ENCODE data around the gene SAXO1.
"Not testable (repeated sequence)": the region's sequence is repeated elsewhere in the genome, so short reads cannot be mapped to it uniquely, and the experiment has no call there.

The SAXO1 gene, protein sequence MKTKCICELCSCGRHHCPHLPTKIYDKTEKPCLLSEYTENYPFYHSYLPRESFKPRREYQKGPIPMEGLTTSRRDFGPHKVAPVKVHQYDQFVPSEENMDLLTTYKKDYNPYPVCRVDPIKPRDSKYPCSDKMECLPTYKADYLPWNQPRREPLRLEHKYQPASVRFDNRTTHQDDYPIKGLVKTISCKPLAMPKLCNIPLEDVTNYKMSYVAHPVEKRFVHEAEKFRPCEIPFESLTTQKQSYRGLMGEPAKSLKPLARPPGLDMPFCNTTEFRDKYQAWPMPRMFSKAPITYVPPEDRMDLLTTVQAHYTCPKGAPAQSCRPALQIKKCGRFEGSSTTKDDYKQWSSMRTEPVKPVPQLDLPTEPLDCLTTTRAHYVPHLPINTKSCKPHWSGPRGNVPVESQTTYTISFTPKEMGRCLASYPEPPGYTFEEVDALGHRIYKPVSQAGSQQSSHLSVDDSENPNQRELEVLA

DNA sequence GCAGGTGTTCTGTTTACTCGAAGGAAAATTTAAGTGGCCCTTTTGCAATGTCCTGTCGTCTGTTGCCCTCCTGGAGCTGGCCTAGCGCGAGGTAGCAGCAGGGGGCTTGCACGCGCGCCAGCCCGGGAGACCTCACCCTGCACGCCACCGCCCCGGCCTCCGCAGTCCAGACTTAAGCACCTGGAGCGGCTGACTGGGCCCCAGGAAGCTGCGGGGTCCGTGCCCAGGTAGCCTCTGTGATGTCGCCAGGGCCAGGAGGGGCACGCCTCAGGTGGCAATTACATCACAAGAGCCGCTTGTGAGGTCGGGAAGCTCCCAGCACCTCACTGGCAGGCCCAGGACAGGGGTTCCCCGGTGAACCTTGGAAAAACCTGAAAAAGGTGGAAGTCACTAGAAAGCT is at the start of gene SAXO1:
Gene SAXO1, minus strand, starts transcription at position 195 of the 400 bp plus-strand sequence. CDS start 301 bp downstream, outside the sequence.
- DNase-seq (ENCODE audit: low read depth): no peak

DNA sequence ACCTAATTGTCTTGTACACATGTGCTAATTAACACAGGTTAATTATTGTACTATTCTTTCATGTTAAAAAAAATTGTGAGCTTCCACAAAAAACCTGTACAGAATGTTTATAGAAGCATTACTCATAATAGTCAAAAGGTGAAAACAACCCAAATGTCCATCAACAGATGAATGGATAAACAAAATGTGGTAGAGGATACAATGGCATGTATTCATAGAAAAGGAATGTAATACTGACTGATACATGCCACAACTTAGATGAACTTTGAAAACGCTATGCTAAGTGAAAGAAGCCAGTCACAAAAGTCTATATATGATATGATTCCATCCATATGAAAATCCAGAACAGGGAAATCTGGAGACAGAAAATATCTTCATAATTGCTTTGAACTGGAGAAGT is 41.8 kb upstream of the SAXO1 start:
- DNase-seq (ENCODE audit: low read depth): no peak

DNA sequence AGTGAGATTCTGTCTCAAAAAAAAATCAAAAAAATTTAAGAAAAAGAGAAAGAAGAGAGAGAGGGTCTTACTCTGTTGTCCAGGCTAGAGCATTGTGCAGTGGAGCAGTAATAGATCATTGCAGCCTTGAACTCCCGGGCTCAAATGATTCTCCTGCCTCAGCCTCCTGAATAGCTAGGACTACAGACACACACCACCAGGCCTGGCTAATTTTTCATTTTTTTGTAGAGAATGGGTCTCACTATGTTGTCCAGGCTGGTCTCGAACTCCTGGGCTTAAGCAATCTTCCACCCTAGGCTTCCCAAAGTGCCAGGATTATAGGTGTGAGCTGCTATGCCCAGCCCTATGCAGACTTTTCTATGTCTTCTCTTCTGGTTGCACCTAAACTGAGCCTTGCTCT is 41.2 kb upstream of the SAXO1 start:
- no peak for DNase-seq (ENCODE audit: low read depth)

GRCh38 chr9:19057033-19057432 is 24.0 kb upstream of the SAXO1 start:
- no peak for DNase-seq (ENCODE audit: low read depth)

DNA sequence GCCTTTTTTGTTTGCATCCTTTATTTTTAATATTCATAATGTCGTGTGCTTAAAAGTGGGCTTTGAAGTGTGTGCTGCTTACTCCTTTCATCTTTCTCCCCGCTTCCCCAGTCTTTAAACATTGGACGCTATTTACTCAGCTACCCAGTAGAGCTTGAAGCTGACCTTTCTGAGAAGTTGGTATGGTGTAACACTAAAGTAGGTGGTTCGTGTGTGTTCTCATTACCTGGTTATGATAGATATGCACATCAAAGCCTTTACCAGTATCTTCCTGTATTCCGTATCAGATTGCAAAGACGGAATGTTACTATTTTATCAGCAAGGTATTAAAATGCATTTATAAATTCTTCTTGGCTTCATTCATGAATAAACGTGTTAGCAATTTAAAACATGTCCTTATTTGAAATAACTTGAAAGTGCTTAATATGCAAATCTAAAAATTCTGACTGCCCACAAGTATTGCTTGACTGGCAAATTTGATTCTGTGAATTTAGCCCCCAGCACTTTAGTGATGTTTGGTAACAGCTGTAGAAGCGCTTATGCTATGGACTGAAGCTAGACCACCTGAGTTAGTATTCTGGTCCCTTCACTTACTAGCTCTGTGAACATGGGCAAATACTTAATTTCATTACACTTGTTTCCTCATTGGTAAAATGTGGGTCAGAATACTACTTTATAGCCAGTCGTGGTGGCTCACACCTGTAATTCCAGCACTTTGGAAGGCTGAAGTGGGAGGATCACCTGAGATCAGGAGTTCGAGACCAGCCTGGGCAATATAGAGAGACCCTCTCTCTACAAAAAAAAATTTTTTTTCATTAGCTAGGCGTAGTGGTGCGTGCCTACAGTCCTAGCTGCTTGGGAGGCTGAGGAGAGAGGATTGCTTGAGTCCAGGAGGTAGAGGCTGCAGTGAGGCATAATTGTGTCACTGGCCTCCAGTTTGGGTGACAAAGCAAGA is 17.9 kb upstream of the SAXO1 start:
- DNase-seq (ENCODE audit: low read depth): no peak

DNA sequence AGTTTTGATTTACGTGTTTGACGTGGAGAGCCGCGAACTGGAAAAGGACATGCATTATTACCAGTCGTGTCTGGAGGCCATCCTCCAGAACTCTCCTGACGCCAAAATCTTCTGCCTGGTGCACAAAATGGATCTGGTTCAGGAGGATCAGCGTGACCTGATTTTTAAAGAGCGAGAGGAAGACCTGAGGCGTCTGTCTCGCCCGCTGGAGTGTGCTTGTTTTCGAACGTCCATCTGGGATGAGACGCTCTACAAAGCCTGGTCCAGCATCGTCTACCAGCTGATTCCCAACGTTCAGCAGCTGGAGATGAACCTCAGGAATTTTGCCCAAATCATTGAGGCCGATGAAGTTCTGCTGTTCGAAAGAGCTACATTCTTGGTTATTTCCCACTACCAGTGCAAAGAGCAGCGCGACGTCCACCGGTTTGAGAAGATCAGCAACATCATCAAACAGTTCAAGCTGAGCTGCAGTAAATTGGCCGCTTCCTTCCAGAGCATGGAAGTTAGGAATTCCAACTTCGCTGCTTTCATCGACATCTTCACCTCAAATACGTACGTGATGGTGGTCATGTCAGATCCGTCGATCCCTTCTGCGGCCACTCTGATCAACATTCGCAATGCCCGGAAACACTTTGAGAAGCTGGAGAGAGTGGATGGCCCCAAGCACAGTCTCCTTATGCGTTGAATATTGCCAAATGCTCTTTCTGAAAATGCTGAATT is 17.1 kb upstream of the SAXO1 start:
- DNase-seq (ENCODE audit: low read depth): no peak

DNA sequence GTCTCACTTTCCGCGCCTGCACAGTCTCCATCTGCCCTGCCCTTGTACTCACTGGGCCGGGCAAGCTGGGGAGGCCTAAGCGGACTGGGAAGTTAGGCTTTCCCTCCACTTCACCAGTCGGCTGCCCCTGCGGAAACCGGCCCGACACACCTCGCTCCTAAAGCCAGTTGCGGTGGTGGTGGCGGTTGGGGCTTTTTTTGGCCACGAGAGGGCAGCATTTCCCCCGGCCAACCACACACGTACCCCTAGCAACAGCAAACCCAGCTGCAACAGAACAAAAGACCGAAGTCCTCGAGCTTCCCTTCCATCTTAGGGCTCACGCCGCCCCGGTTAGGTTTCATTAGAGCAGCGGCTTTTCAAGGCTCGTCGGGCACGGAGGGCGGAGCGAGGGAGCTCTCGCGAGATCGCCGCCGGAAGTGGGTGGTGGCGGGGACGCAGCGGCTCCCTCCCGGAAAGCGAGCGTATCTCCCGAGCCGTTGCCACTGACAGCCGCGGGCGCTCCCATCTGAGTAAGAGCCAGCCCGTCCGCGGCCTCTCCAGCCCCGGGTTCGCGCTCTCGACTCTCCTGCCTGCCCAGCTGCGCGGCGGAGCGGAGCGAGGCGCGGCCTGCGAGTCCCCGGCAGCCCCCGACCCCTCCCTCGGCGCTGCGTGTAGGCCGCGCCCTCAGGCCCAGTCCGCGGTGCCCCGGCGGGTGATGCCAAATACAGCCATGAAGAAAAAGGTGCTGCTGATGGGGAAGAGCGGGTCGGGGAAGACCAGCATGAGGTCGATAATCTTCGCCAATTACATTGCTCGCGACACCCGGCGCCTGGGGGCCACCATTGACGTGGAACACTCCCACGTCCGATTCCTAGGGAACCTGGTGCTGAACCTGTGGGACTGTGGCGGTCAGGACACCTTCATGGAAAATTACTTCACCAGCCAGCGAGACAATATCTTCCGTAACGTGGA is 16.2 kb upstream of the SAXO1 start, which contains the start of gene RRAGA:
Gene RRAGA, plus strand, starts transcription at position 462 of the 951 bp plus-strand sequence. Its CDS starts 233 bp downstream, at position 695.
- DNase-seq (ENCODE audit: low read depth): peak; percentile 85

GRCh38 chr9:19036611-19037010 is 3.6 kb upstream of the SAXO1 start:
- no peak for DNase-seq (ENCODE audit: low read depth)

DNA sequence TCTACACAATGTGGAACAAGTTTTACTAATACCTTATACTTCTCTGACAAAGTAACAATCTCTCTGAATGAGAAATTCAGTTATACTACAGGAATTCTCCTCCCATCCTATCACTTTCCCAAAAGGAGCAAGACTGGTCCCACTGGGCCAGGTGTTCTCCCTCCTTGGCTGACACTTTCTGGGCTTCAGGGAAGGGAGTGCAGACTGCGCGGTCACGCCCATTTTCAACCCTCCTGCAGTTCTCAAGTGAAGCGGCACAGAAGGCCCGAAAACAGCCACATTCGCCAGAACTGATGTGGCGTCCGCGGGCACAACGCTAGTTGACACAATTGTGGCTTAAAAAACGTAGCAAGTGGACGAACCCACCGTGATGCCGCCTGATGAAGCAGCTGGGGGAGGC is 603 bp downstream of the SAXO1 start:
- DNase-seq (ENCODE audit: low read depth): no peak

DNA sequence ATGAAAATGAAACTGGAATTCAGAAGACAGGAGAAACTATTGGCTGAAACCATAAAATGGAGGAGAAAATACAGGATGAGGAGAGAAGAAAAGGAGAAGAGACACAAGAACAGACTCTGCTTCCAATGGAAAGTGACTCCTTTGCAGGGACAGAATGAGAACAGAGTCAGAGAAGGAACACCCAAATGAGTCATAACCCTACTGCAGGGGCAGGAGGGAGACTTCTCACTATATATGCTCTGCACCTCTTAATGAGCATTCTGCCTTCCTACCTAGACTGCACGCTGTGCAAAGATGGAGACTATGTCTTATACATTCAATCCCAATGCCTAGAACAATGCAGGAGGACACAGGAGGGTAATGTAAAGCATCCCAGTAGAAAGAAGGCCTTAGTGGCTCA is 2.1 kb downstream of the SAXO1 start:
- no peak for DNase-seq (ENCODE audit: low read depth)

DNA sequence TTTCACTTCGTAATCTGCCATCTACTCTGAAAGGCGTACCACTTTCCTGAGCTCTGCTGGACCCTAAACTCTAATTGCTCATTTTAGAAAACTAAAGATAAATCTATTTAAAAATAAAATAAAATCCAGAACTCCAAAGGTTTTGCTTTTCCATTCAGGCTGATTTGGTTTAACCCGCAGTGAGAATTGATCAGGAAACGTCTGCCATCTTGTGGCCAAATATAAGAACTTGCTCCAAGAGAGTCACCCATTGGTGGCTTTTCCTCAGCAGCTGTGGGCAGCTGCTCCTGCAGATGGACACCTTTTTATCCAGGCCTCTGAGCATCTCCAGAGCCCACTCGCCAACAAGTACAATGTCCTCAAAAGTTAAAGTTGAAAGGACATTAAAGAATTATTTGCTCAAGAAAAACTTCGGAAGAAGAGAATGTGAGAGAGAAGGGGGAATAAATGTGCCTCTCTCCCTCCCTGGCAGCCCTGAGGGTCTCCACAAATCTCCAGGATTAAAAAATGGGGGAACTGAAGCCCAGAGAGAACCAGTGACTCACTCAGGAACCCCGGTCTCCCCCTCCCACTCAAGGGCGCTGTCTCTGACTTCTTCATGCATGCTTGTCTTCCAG is 4.1 kb downstream of the SAXO1 start:
- no peak for DNase-seq (ENCODE audit: low read depth)

DNA sequence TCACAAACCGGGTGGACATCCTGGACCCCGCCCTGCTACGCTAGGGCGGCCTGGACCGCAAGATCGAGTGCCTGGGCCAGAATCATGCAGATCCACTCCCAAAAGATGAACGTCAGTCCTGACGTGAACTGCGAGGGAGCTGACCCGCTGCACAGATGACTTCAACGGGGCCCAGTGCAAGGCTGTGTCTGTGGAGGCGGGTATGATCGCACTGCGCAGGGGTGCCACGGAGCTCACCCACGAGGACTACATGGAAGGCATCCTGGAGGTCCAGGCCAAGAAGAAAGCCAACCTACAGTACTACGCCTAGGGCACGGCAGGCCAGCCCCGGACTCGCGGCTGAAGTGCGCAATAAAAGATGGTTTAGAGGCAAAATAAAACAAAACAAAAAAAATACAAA is 5.2 kb downstream of the SAXO1 start:
- DNase-seq (ENCODE audit: low read depth): no peak

DNA sequence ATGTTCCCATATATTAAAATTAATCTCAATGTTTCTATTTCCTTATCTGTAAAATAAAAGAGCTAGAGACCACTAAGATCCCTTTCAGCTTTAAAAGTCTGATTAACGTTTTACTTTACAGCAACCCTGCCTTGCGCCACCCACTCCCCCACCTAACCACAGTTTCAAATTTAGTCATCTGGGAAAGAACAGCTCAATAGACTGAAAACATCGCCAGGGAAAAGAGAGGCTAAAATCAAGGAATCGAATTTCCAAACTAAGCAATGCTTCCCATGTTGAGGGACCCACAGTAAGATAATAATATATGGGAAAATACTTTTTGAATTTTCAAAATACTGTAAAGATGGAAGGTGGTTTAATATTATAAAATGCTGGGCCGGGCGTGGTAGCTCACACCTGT is 6.6 kb downstream of the SAXO1 start:
- DNase-seq (ENCODE audit: low read depth): no peak

- DNase-seq (ENCODE audit: low read depth): no peak
Observed at GRCh38 chr9:19023078-19023477, 9.9 kb downstream of the SAXO1 start.

- DNase-seq (ENCODE audit: low read depth): no peak
Observed at GRCh38 chr9:19022206-19022605, 10.8 kb downstream of the SAXO1 start.

GRCh38 chr9:19021649-19022048 is 11.4 kb downstream of the SAXO1 start:
- DNase-seq (ENCODE audit: low read depth): not testable (repeated sequence)

DNA sequence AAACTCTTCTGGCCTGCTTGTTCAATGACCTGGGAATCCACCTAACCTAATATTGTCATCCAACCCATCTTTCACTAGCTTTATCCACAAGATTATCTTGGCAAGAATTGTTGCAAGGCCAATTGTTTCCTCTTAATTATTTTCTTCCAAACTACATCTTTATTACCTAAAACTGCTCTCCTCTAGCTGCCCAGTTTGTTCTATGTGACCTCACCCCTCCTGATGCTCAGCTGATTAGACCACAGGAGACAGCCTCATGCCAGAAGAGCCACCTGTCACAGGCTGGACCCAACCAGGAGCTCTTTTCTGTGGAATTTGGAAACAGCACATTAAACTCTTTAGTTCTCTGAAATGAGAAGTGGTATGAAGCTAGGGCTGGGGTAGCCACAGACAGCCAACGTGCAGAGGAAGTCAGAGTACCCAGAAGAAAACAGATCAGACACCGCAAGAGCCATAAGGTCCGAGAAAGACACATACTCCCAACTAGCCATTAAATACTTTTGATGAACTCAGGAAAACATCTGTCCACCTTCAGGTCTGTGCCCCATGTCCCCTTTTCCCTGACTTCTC is 12.0 kb downstream of the SAXO1 start:
- no peak for DNase-seq (ENCODE audit: low read depth)

GRCh38 chr9:19018201-19018600 is 14.8 kb downstream of the SAXO1 start:
- DNase-seq (ENCODE audit: low read depth): no peak

- no peak for DNase-seq (ENCODE audit: low read depth)
Observed at GRCh38 chr9:19009391-19009965, 23.5 kb downstream of the SAXO1 start.

- no peak for DNase-seq (ENCODE audit: low read depth)
Observed at GRCh38 chr9:19000133-19000532, 32.9 kb downstream of the SAXO1 start.
